ENCODE measurements around the gene CHCT1. TPM values are rescaled to one million over a fixed set of nuclear protein-coding genes. Genes with fewer than 3 reads are reported as not detected.
"Not testable (repeated sequence)": the region's sequence is repeated elsewhere in the genome, so short reads cannot be mapped to it uniquely, and the experiment has no call there.

CHCT1 gene
- total and polyA plus RNA-seq, 2 donors (not counting 1 experiment from before 2014, with no cell fraction given) = not detected

DNA sequence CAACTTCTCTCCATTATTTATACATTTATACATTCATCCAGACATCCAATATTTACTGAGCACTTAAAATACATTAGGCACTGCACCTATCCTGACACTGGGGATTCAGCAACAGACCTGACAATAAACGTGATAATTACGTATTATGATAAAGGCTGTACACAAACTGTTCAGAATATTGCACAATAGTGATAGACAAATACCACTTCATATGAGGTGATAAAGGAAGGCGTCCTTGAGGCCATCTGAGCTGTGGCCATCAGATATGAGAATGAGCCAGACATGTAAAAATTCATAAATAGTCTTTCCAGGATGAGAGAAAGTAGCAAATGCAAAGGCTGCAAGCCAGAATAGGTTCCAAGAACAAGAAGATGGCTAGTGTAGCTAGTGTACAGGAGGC lies 38.9 kb upstream of the CHCT1 start:
- Histone ChIP-seq H3K9ac (ENCODE audit: low read length) (no peak overlapping the region), H3K79me2 (ENCODE audit: control insufficient read depth, insufficient read depth, low read length) (peaks cover 69% of the 10 kb centered on the region), H3K4me2 (replicated peaks; ENCODE audit: low read depth, low read length, poor library complexity, severe bottlenecking) (no peak overlapping the region), H3K4me1 (ENCODE audit: control insufficient read depth in 2 of 2, insufficient read depth in 2 of 2, low read length in 2 of 2) (peaks cover 6 to 9% of the 10 kb centered on the region in 2 donors), H3K36me3 (replicated peaks in 1 of 2; ENCODE audit: control extremely low read depth in 1 of 2, control insufficient read depth in 1 of 2, extremely low read depth in 1 of 2, insufficient read depth in 2 of 2, low read length in 1 of 2) (peaks cover 0 to 1% of the 10 kb centered on the region in 2 experiments), H2AFZ (ENCODE audit: insufficient read depth, low read depth, low read length, poor library complexity, severe bottlenecking) (no peak overlapping the region), H3K27me3 (replicated peaks in 1 of 4; ENCODE audit: control extremely low read depth in 1 of 4, control insufficient read depth in 3 of 4, insufficient read depth in 4 of 4, low read length in 3 of 4) (no peaks in the 10 kb centered on the region), H3K4me3 (ENCODE audit: control extremely low read depth in 1 of 5, extremely low read depth in 1 of 5, insufficient read depth in 1 of 5, low read depth in 2 of 5, low read length in 4 of 5) (no peak overlapping the region), H3K27ac (ENCODE audit: low read length in 2 of 2) (no peak overlapping the region), H3K9me3 (ENCODE audit: control extremely low read depth in 1 of 3, control insufficient read depth in 2 of 3, insufficient read depth in 1 of 3, low read length in 2 of 3) (no peaks in the 10 kb centered on the region), H4K20me1 (ENCODE audit: control insufficient read depth, insufficient read depth, low read length, poor library complexity, severe bottlenecking) (peaks cover 10% of the 10 kb centered on the region)
- H3K4me1 Mint-ChIP-seq = peaks cover 36% of the 10 kb centered on the region
- no peak for TF ChIP-seq EZH2 (IDR thresholded peaks at IDR 0.05; ENCODE audit: borderline replicate concordance, insufficient read depth, low read depth, low read length, poor library complexity, severe bottlenecking)
- TF ChIP-seq, protein P1, sequence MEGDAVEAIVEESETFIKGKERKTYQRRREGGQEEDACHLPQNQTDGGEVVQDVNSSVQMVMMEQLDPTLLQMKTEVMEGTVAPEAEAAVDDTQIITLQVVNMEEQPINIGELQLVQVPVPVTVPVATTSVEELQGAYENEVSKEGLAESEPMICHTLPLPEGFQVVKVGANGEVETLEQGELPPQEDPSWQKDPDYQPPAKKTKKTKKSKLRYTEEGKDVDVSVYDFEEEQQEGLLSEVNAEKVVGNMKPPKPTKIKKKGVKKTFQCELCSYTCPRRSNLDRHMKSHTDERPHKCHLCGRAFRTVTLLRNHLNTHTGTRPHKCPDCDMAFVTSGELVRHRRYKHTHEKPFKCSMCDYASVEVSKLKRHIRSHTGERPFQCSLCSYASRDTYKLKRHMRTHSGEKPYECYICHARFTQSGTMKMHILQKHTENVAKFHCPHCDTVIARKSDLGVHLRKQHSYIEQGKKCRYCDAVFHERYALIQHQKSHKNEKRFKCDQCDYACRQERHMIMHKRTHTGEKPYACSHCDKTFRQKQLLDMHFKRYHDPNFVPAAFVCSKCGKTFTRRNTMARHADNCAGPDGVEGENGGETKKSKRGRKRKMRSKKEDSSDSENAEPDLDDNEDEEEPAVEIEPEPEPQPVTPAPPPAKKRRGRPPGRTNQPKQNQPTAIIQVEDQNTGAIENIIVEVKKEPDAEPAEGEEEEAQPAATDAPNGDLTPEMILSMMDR (IDR thresholded peaks at IDR 0.05) = no peak
- no peak overlapping the region for H3K4me3 Mint-ChIP-seq
- CTCF ChIA-PET = no interaction called here
- WGBS (ENCODE audit: insufficient coverage) = no CpG with 5 or more reads among the region's 3 CpGs
- no peaks in the 10 kb centered on the region for H3K9me3 Mint-ChIP-seq (ENCODE audit: insufficient read depth)
- DNase-seq (no peak), ATAC-seq (ENCODE audit: low read depth) (no peak)
- intact Hi-C loops (cut with micrococcal nuclease) = no loop called here
- H3K27ac Mint-ChIP-seq = no peak overlapping the region
- POLR2A ChIA-PET = no interaction called here
- H3K27me3 Mint-ChIP-seq = no peaks in the 10 kb centered on the region

DNA sequence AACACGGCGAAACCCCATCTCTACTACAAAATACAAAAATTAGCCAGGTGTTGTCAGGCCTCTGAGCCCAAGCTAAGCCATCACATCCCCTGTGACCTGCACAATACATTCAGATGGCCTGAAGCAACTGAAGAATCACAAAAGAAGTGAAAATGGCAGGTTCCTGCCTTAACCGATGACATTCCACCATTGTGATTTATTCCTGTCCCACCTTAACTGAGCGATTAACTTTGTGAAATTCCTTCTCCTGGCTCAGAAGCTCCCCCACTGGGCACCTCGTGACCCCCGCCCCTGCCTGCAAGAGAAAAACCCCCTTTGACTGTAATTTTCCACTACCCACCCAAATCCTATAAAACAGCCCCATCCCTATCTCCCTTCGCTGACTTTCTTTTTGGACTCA lies 37.4 kb upstream of the CHCT1 start:
- H3K9me3 Mint-ChIP-seq (ENCODE audit: insufficient read depth); ATAC-seq (ENCODE audit: low read depth); H3K27ac Mint-ChIP-seq; H3K4me1 ChIP-seq (ENCODE audit: control insufficient read depth in 2 of 2, insufficient read depth in 2 of 2, low read length in 2 of 2); H3K36me3 ChIP-seq (replicated peaks in 1 of 2; ENCODE audit: control extremely low read depth in 1 of 2, control insufficient read depth in 1 of 2, extremely low read depth in 1 of 2, insufficient read depth in 2 of 2, low read length in 1 of 2); H3K4me3 ChIP-seq (ENCODE audit: control extremely low read depth in 1 of 5, extremely low read depth in 1 of 5, insufficient read depth in 1 of 5, low read depth in 2 of 5, low read length in 4 of 5); H3K4me2 ChIP-seq (replicated peaks; ENCODE audit: low read depth, low read length, poor library complexity, severe bottlenecking); H3K27me3 Mint-ChIP-seq; DNase-seq; H3K9ac ChIP-seq (ENCODE audit: low read length); intact Hi-C loops (cut with micrococcal nuclease); H3K4me3 Mint-ChIP-seq; H3K27me3 ChIP-seq (replicated peaks in 1 of 4; ENCODE audit: control extremely low read depth in 1 of 4, control insufficient read depth in 3 of 4, insufficient read depth in 4 of 4, low read length in 3 of 4); H3K27ac ChIP-seq (ENCODE audit: low read length in 2 of 2); POLR2A ChIA-PET; H2AFZ ChIP-seq (ENCODE audit: insufficient read depth, low read depth, low read length, poor library complexity, severe bottlenecking); H3K9me3 ChIP-seq (ENCODE audit: control extremely low read depth in 1 of 3, control insufficient read depth in 2 of 3, insufficient read depth in 1 of 3, low read length in 2 of 3): not testable (repeated sequence)
- H4K20me1 ChIP-seq (ENCODE audit: control insufficient read depth, insufficient read depth, low read length, poor library complexity, severe bottlenecking) = peaks cover 10% of the 10 kb centered on the region
- peaks cover 84% of the 10 kb centered on the region for H3K79me2 ChIP-seq (ENCODE audit: control insufficient read depth, insufficient read depth, low read length)
- WGBS (ENCODE audit: insufficient coverage) = 100% methylated on average over 5 of the region's 7 CpGs
- CTCF ChIA-PET = interaction anchor here (0.7 kb wide), 1 partner anchor 153 kb away, joined by 3 read pairs; no protein-coding TSS in a partner anchor
- H3K4me1 Mint-ChIP-seq = peaks cover 44% of the 10 kb centered on the region
